ENCODE measurements around the gene CKB. TPM values are rescaled to one million over a fixed set of nuclear protein-coding genes. Genes with fewer than 3 reads are reported as not detected.

The CKB gene
- total RNA-seq, 3 donors from 2014 or later: 1,316 to 3,346 (median 2,079) TPM

DNA sequence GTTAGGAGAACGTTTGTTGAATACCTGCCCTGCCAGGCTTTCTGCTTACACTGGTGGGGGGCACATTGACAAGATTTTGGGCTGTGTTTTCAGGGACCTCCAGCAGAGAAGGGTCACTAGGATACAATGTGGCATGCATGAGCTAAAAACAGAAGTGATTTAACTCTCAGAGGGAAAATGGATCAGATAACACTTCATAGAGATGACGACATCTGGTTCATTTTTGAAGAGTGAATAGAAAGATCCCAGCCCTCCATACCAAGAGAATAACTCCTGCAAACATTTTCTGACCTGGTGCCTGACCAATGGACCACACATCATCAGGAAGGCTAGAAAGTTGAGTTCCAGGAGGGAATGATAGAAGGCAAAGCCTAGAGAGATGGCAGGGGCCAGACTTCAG is 33.7 kb downstream of the CKB start:
- ATAC-seq (no peak), DNase-seq (no peak)
- intact Hi-C loops (cut with DNase I, micrococcal nuclease): no loop called here
- Histone ChIP-seq H3K4me1 (ENCODE audit: low read depth) (no peaks in the 10 kb centered on the region), H3K9me3 (no peaks in the 10 kb centered on the region), H3K4me3 (no peak overlapping the region), H3K36me3 (ENCODE audit: low read depth) (peaks cover 1% of the 10 kb centered on the region)
- TF ChIP-seq, protein P1, sequence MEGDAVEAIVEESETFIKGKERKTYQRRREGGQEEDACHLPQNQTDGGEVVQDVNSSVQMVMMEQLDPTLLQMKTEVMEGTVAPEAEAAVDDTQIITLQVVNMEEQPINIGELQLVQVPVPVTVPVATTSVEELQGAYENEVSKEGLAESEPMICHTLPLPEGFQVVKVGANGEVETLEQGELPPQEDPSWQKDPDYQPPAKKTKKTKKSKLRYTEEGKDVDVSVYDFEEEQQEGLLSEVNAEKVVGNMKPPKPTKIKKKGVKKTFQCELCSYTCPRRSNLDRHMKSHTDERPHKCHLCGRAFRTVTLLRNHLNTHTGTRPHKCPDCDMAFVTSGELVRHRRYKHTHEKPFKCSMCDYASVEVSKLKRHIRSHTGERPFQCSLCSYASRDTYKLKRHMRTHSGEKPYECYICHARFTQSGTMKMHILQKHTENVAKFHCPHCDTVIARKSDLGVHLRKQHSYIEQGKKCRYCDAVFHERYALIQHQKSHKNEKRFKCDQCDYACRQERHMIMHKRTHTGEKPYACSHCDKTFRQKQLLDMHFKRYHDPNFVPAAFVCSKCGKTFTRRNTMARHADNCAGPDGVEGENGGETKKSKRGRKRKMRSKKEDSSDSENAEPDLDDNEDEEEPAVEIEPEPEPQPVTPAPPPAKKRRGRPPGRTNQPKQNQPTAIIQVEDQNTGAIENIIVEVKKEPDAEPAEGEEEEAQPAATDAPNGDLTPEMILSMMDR (IDR thresholded peaks at IDR 0.05): no peak

GRCh38 chr14:103488071-103488470 is 34.6 kb downstream of the CKB start:
- H3K36me3 ChIP-seq (ENCODE audit: low read depth): peaks cover 3% of the 10 kb centered on the region
- H3K4me1 ChIP-seq (ENCODE audit: low read depth): no peaks in the 10 kb centered on the region
- intact Hi-C loops (cut with DNase I, micrococcal nuclease): no loop called here
- H3K9me3 ChIP-seq: no peaks in the 10 kb centered on the region
- TF ChIP-seq, protein P1 (IDR thresholded peaks at IDR 0.05): no peak
- ATAC-seq (no peak), DNase-seq (no peak)
- no peak overlapping the region for H3K4me3 ChIP-seq

DNA sequence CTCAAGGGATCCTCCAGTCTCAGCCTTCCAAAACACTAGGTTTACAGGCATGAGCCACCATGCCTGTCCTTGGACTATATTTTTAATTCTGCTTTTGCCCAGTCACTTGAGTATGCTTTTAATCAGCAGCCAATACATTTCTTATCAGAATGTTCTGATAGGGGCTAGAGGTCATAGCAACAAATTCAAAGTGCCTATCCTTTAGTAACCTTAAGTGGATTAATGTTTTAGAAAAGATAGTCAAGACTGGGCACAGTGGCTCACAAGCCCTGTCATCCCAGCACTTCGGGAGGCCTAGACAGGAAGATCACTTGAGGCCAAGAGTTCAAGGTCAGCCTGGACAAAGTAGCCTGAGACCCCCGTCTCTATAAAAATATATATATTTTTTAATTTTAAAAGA is 37.1 kb downstream of the CKB start:
- H3K4me1 ChIP-seq (ENCODE audit: low read depth): no peaks in the 10 kb centered on the region
- no peak for ATAC-seq
- H3K4me3 ChIP-seq: no peak overlapping the region
- intact Hi-C loops (cut with DNase I, micrococcal nuclease): no loop called here
- no peaks in the 10 kb centered on the region for H3K9me3 ChIP-seq
- H3K36me3 ChIP-seq (ENCODE audit: low read depth): peaks cover 3% of the 10 kb centered on the region
- TF ChIP-seq, protein P1 (IDR thresholded peaks at IDR 0.05): no peak
- no peak for DNase-seq

DNA sequence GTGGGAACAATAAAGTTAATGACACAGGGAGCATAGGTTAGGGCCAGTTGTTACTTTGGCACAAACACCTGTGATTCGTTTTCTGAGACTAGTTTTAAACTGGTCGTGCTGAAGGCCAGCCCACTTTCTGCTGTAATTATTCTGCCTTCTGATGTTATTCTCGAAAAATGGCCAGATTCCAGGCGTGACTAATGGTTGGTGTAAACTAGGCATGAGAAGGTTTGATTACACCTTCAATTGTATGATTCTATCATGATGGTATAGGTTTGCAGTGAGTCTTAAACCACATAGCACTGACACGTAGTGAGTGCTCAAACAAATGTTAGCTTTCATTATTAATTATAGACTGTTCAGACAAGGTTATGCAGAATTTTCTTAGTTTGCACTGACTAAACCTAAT is 39.0 kb downstream of the CKB start:
- H3K36me3 ChIP-seq (ENCODE audit: low read depth): peaks cover 3% of the 10 kb centered on the region
- intact Hi-C loops (cut with DNase I, micrococcal nuclease): no loop called here
- H3K4me1 ChIP-seq (ENCODE audit: low read depth): no peaks in the 10 kb centered on the region
- no peak for DNase-seq
- TF ChIP-seq, protein P1 (IDR thresholded peaks at IDR 0.05): no peak
- no peak for ATAC-seq
- H3K4me3 ChIP-seq: no peak overlapping the region
- H3K9me3 ChIP-seq: no peaks in the 10 kb centered on the region

DNA sequence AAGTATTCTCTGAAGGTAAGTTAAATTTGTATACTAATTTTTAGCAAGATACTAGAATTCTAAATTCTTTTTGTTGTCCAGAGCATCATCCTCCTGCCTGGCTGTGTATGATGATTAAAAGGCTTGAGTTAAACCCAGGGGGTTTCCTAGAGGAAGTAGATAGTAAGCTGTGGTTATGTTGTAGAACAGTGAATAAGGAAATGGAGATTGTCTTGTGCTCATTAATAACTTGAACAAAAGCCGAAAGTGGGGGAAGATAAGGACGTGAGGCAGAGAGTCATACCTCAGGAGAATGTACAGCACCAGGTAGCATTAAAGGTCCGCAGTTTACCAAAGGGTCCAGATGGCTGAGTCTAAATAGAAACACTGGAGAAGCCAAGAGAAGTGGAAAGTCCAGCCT is 42.0 kb downstream of the CKB start:
- intact Hi-C loops (cut with DNase I, micrococcal nuclease): no loop called here
- TF ChIP-seq, protein P1 (IDR thresholded peaks at IDR 0.05): no peak
- DNase-seq: no peak
- Histone ChIP-seq H3K9me3 (no peaks in the 10 kb centered on the region), H3K4me1 (ENCODE audit: low read depth) (no peaks in the 10 kb centered on the region), H3K4me3 (no peak overlapping the region), H3K36me3 (ENCODE audit: low read depth) (peaks cover 3% of the 10 kb centered on the region)
- ATAC-seq: peak; percentile 24

- Histone ChIP-seq H3K4me1 (ENCODE audit: low read depth) (no peaks in the 10 kb centered on the region), H3K4me3 (no peak overlapping the region), H3K9me3 (no peaks in the 10 kb centered on the region), H3K36me3 (ENCODE audit: low read depth) (peaks cover 4% of the 10 kb centered on the region)
- intact Hi-C loops (cut with DNase I, micrococcal nuclease): no loop called here
- ATAC-seq (no peak), DNase-seq (no peak)
- TF ChIP-seq, protein P1 (IDR thresholded peaks at IDR 0.05): no peak
Measured at GRCh38 chr14:103476631-103477030, 46.0 kb downstream of the CKB start.
